GM23248 (cell line): ENCODE data around the gene EDAR. TPM values are rescaled to one million over a fixed set of nuclear protein-coding genes. Genes with fewer than 3 reads are reported as not detected.

ENCODE experiments used
- DNase-seq: peaks from one replicate; pipeline ENCODE4 v3.0.0-alpha.2; 2015
- H2AFZ ChIP-seq: fragments of 200-600 bp; sonication (generic); 2 replicates; pipeline ENCODE4 v1.6.1; 2016; ENCODE audit warnings: antibody characterized with exemption
- H3F3A ChIP-seq: fragments of 200-600 bp; sonication (generic); 2 replicates; pipeline ENCODE4 v1.6.1; 2016; ENCODE audit warnings: mild to moderate bottlenecking, antibody characterized with exemption, mixed run types; ENCODE audit not compliant: insufficient read depth
- H3K27ac ChIP-seq: fragments of 200-600 bp; sonication (generic); 2 replicates; pipeline ENCODE4 v1.5.1; 2016; ENCODE audit warnings: mild to moderate bottlenecking
- H3K27me3 ChIP-seq: fragments of 200-600 bp; sonication (generic); replicated peaks from 2 replicates; pipeline ENCODE4 v1.6.1; 2016; ENCODE audit warnings: mild to moderate bottlenecking; ENCODE audit not compliant: insufficient read depth
- H3K36me3 ChIP-seq: fragments of 200-600 bp; sonication (generic); 2 replicates; pipeline ENCODE4 v1.6.1; 2016; ENCODE audit warnings: low read depth, mild to moderate bottlenecking
- H3K4me1 ChIP-seq: fragments of 200-600 bp; sonication (generic); 2 replicates; pipeline ENCODE4 v1.6.1; 2016; ENCODE audit warnings: mild to moderate bottlenecking; ENCODE audit not compliant: insufficient read depth
- H3K4me2 ChIP-seq: fragments of 200-600 bp; sonication (generic); one replicate; pipeline ENCODE4 v1.6.1; 2016; ENCODE audit warnings: mild to moderate bottlenecking; ENCODE audit not compliant: unreplicated experiment
- H3K4me3 ChIP-seq: fragments of 200-600 bp; sonication (generic); 2 replicates; pipeline ENCODE4 v1.5.1; 2016; ENCODE audit warnings: mild to moderate bottlenecking
- H3K79me2 ChIP-seq: fragments of 200-600 bp; sonication (generic); 2 replicates; pipeline ENCODE4 v1.6.1; 2016; ENCODE audit warnings: mild to moderate bottlenecking; ENCODE audit not compliant: insufficient read depth
- H3K9ac ChIP-seq: fragments of 200-600 bp; sonication (generic); 2 replicates; pipeline ENCODE4 v1.6.1; 2016; ENCODE audit warnings: mild to moderate bottlenecking
- H3K9me2 ChIP-seq: fragments of 200-600 bp; sonication (generic); 2 replicates; pipeline ENCODE4 v1.6.1; 2016; ENCODE audit warnings: mixed run types, mild to moderate bottlenecking, moderate library complexity; ENCODE audit not compliant: insufficient read depth
- H3K9me3 ChIP-seq: fragments of 200-600 bp; sonication (generic); one replicate; pipeline ENCODE4 v1.6.1; 2017; ENCODE audit warnings: low read depth
- H4K20me1 ChIP-seq: fragments of 200-600 bp; sonication (generic); 2 replicates; pipeline ENCODE4 v1.6.0; 2016; ENCODE audit not compliant: insufficient read depth
- EZH2 ChIP-seq: fragments of 200-600 bp; sonication (generic); IDR thresholded peaks from 2 replicates; pipeline ENCODE4 v1.6.1; 2018; ENCODE audit warnings: antibody characterized with exemption, mild to moderate bottlenecking; ENCODE audit not compliant: insufficient read depth, poor library complexity, severe bottlenecking
- EZH2phosphoT487 ChIP-seq: fragments of 200-600 bp; sonication (generic); IDR thresholded peaks from 2 replicates; pipeline ENCODE4 v1.6.1; 2018; ENCODE audit warnings: antibody characterized with exemption, moderate library complexity, mild to moderate bottlenecking, low read depth; ENCODE audit not compliant: insufficient read depth
- WGBS, 2 experiments: methylation state at CpG; one replicate each; pipeline ENCODE4 v1.1.6; 2015 to 2017; ENCODE audit warnings: low lambda C conversion rate in 2 of 2, low coverage in 1 of 2; ENCODE audit errors: missing lambda C conversion rate in 2 of 2; 5-methylcytosine and 5-hydroxymethylcytosine counted together
- in situ Hi-C: fragments of 300-500 bp; cut with MboI; formaldehyde crosslinking; loops from 2 replicates; pipeline ENCODE4 v1.15.0; 2020
- polyA plus RNA-seq: library from polyadenylated mRNA; unstranded; fragments of >200 nt; fragmentation: Nextera tagmentation; extraction: Ambion mirVana; gene quantifications from 2 replicates; pipeline ENCODE4 v1.2.1, GENCODE V29; 2016
- total RNA-seq: library from RNA; depleted of rRNA; stranded (reverse); fragments of >200 nt; shearing (Covaris generic); gene quantifications from 2 replicates; pipeline ENCODE4 v1.2.3, GENCODE V29; 2014

The EDAR gene
- total and polyA plus RNA-seq, 2 experiments from 2014 or later: not detected

DNA sequence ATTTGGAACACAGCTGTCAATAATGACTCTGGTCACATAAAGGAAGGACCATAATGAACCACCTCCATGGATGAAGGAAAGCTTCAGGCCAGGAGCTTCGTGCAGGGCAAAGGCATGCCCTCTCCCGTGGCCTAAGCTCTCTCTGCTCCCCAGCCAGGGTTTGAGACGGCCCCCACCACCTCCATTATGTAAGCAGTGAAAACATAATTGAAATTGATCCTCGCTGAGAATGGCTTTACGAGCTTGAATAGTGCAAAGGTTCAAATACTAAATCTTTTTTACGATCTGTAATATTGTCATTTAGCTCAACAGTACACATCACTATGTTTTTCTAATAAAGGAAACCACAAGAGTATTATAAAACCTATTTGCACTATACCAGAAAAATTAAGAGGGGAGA lies 5.2 kb upstream of the EDAR start:
- DNase-seq: no peak
- Histone ChIP-seq H3K4me1 (no peaks in the 10 kb centered on the region), H3K36me3 (no peaks in the 10 kb centered on the region), H3K4me2 (no peak overlapping the region), H3F3A (no peaks in the 10 kb centered on the region), H2AFZ (no peak overlapping the region), H3K79me2 (no peaks in the 10 kb centered on the region), H3K4me3 (no peak overlapping the region), H4K20me1 (no peaks in the 10 kb centered on the region), H3K9me3 (no peaks in the 10 kb centered on the region), H3K9me2 (no peaks in the 10 kb centered on the region), H3K27me3 (peaks cover 62% of the 10 kb centered on the region), H3K27ac (no peak overlapping the region), H3K9ac (no peak overlapping the region)
- WGBS, 2 experiments: 43 to 45% methylated on average over 6 of the region's 6 CpGs
- TF ChIP-seq EZH2 (no peak), EZH2phosphoT487 (no peak)
- in situ Hi-C loops: no loop called here

- no peaks in the 10 kb centered on the region for H3K9me3 ChIP-seq
- TF ChIP-seq EZH2phosphoT487 (no peak), EZH2 (no peak)
- no peak overlapping the region for H3K27ac ChIP-seq
- no peak overlapping the region for H3K4me2 ChIP-seq
- H3K36me3 ChIP-seq: no peaks in the 10 kb centered on the region
- H3F3A ChIP-seq: no peaks in the 10 kb centered on the region
- H3K4me3 ChIP-seq: no peak overlapping the region
- 64 to 73% methylated on average over 8 of the region's 8 CpGs for WGBS, 2 experiments
- no peaks in the 10 kb centered on the region for H4K20me1 ChIP-seq
- DNase-seq: no peak
- H3K27me3 ChIP-seq: peaks cover 65% of the 10 kb centered on the region
- in situ Hi-C loops: no loop called here
- no peaks in the 10 kb centered on the region for H3K79me2 ChIP-seq
- no peak overlapping the region for H2AFZ ChIP-seq
- H3K9me2 ChIP-seq: no peaks in the 10 kb centered on the region
- no peak overlapping the region for H3K9ac ChIP-seq
- no peaks in the 10 kb centered on the region for H3K4me1 ChIP-seq
Measured at GRCh38 chr2:108993095-108993937, 4.3 kb upstream of the EDAR start.

GRCh38 chr2:108988076-108988795 lies 784 bp downstream of the EDAR start:
- no peaks in the 10 kb centered on the region for H3K9me3 ChIP-seq
- no peaks in the 10 kb centered on the region for H4K20me1 ChIP-seq
- no peaks in the 10 kb centered on the region for H3K79me2 ChIP-seq
- DNase-seq: no peak
- in situ Hi-C loops: no loop called here
- H3K36me3 ChIP-seq: no peaks in the 10 kb centered on the region
- no peak overlapping the region for H2AFZ ChIP-seq
- H3K4me2 ChIP-seq: no peak overlapping the region
- no peaks in the 10 kb centered on the region for H3F3A ChIP-seq
- H3K9me2 ChIP-seq: no peaks in the 10 kb centered on the region
- TF ChIP-seq EZH2phosphoT487 (no peak), EZH2 (no peak)
- H3K4me3 ChIP-seq: no peak overlapping the region
- no peak overlapping the region for H3K9ac ChIP-seq
- H3K4me1 ChIP-seq: no peaks in the 10 kb centered on the region
- WGBS, 2 experiments: 55 to 60% methylated on average over 19 of the region's 19 CpGs
- H3K27me3 ChIP-seq: peaks cover 86% of the 10 kb centered on the region
- no peak overlapping the region for H3K27ac ChIP-seq

GRCh38 chr2:108986916-108987510 lies 2.0 kb downstream of the EDAR start:
- no peaks in the 10 kb centered on the region for H4K20me1 ChIP-seq
- in situ Hi-C loops: no loop called here
- H3F3A ChIP-seq: no peaks in the 10 kb centered on the region
- H3K4me2 ChIP-seq: no peak overlapping the region
- no peaks in the 10 kb centered on the region for H3K79me2 ChIP-seq
- H3K36me3 ChIP-seq: no peaks in the 10 kb centered on the region
- no peaks in the 10 kb centered on the region for H3K9me3 ChIP-seq
- no peak for TF ChIP-seq EZH2phosphoT487
- no peak for TF ChIP-seq EZH2
- no peaks in the 10 kb centered on the region for H3K4me1 ChIP-seq
- peaks cover 94% of the 10 kb centered on the region for H3K27me3 ChIP-seq
- no peaks in the 10 kb centered on the region for H3K9me2 ChIP-seq
- no peak overlapping the region for H3K9ac ChIP-seq
- no peak overlapping the region for H3K27ac ChIP-seq
- H2AFZ ChIP-seq: no peak overlapping the region
- no peak for DNase-seq
- WGBS, 2 experiments: 75% methylated on average over 7 of the region's 7 CpGs
- no peak overlapping the region for H3K4me3 ChIP-seq
